Thymus (tissue), 11 donors: ENCODE results near the gene FUT8. TPM values are rescaled to one million over a fixed set of nuclear protein-coding genes. Genes with fewer than 3 reads are reported as not detected.

Experiments used
- DNase-seq, 9 donors: peaks; one replicate each; pipeline ENCODE4 v3.0.0-alpha.2; 2013; ENCODE audit warnings: low spot score in 9 of 9, low read depth in 6 of 9, missing footprints in 1 of 9
- H3K27ac ChIP-seq, 2 donors: one replicate each; pipeline ENCODE4 v1.5.1; 2013; ENCODE audit warnings: control low read depth in 1 of 2, low read depth in 1 of 2, low read length in 1 of 2, mild to moderate bottlenecking in 1 of 2, moderate library complexity in 1 of 2
- H3K27me3 ChIP-seq, 2 donors: one replicate each; pipeline ENCODE4 v1.5.1; 2013; ENCODE audit warnings: low read length in 1 of 2; ENCODE audit not compliant: control insufficient read depth in 2 of 2, insufficient read depth in 1 of 2
- H3K36me3 ChIP-seq, 2 donors: one replicate each; pipeline ENCODE4 v1.5.1; 2013; ENCODE audit warnings: low read length in 1 of 2, mild to moderate bottlenecking in 1 of 2, moderate library complexity in 1 of 2; ENCODE audit not compliant: control insufficient read depth in 2 of 2, insufficient read depth in 2 of 2
- H3K4me1 ChIP-seq, 2 donors: one replicate each; pipeline ENCODE4 v1.5.1; 2013; ENCODE audit warnings: low read length in 2 of 2; ENCODE audit not compliant: control insufficient read depth in 2 of 2, insufficient read depth in 2 of 2
- H3K4me3 ChIP-seq, 2 donors: one replicate each; pipeline ENCODE4 v1.5.1; 2013; ENCODE audit warnings: low read length in 2 of 2, control low read depth in 1 of 2, mild to moderate bottlenecking in 1 of 2
- H3K9me3 ChIP-seq, 2 donors: one replicate each; pipeline ENCODE4 v1.5.1; 2013; ENCODE audit warnings: low read length in 1 of 2, mild to moderate bottlenecking in 1 of 2; ENCODE audit not compliant: control insufficient read depth in 2 of 2, insufficient read depth in 1 of 2
- WGBS: extraction: QIAGEN DNeasy Blood & Tissue Kit; methylation state at CpG from one replicate; pipeline ENCODE4 v1.1.7; 2013; 5-methylcytosine and 5-hydroxymethylcytosine counted together
- polyA plus RNA-seq: library from polyadenylated mRNA; stranded (reverse); fragments of 200-250 nt; gene quantifications from one replicate; pipeline ENCODE4 v1.2.3, GENCODE V29; 2013
- total RNA-seq: library from RNA; stranded (reverse); fragments of 120-200 nt; gene quantifications from one replicate; pipeline ENCODE4 v1.2.4, GENCODE V29; 2013
- donor health status: healthy.

FUT8 gene
- total and polyA plus RNA-seq, 2 donors, result 15.0 to 35.2 TPM

DNA sequence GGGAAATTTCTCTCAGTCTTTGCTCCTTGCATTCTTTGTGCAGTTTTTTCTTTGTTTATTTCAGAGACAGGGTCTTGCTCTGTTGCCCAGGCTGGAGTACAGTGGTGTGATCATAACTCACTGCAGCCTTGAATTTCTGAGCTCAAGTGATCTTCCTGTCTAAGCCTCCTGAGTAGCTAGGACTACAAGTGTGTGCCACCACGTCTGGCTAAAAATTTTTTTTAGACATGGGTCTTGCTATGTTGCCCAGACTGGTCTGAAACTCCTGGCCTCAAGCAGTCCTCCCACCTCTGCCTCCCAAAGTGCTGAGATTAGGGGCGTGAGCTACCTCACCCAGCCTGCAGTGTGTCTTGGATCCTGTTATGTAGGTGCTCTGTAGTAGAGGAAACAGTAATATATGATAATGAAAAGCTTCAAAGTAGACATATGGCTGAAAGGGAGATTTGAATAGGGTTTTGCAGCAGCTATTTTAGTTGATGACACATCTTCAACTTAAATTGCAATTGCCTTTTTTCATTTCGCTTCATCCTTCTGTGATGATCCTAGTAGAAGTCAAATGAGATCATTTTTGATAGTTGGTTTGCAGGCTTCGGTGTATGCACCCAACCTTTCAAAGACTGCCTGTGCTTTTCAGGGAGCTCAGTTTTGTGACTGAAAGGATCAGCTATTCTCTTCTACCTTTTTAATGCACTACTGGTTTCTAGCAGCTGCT is 75.4 kb downstream of the FUT8 start:
- Histone ChIP-seq H3K9me3 (no peaks in the 10 kb centered on the region), H3K4me1 (no peaks in the 10 kb centered on the region), H3K27me3 (no peaks in the 10 kb centered on the region), H3K4me3 (no peak overlapping the region), H3K27ac (no peak overlapping the region), H3K36me3 (no peaks in the 10 kb centered on the region)
- 97% methylated on average over 4 of the region's 4 CpGs for WGBS
- DNase-seq, result no peak

DNA sequence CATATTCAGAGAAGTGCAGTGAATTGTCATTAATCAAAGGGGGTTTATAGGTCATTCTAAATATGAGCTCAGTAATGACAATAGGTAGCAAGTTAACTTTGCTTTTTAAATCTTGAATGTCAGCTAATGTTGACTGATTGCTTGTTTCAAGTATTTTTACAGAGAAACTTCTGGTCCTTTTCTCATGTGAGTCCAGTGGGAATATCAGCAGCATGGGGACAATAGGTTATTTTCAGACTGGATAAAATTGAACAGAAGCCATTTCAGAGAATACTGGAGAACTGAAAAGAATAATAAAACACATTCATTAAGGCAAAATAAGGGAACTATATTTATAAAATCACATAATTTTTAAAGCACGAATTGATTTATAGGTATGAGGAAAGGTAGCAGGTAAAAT is 78.7 kb downstream of the FUT8 start:
- Histone ChIP-seq H3K4me1 (no peaks in the 10 kb centered on the region), H3K27me3 (no peaks in the 10 kb centered on the region), H3K27ac (no peak overlapping the region), H3K9me3 (no peaks in the 10 kb centered on the region), H3K36me3 (no peaks in the 10 kb centered on the region), H3K4me3 (no peak overlapping the region)
- no peak for DNase-seq
- 98% methylated on average over 1 of the region's 1 CpG for WGBS

DNA sequence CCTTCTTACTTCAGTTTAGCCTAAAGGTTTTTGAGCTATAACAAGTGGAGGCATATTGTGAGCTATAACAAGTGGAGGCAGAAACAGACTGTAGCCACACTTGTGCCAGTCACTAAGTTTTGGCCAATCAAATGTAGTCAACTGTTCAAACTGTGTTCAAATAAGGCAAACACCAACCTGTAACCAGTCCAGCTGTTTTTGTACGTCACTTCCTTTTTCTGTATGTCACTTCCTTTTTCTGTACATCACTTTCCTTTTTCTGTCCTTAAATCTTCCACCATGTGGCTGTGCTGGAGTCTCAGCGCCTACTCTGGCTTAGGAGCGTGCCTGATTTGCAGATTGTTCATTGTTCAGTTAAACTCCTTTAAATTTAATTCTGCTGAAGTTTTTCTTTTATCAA is 79.7 kb downstream of the FUT8 start:
- Histone ChIP-seq H3K27me3 (no peaks in the 10 kb centered on the region), H3K27ac (no peak overlapping the region), H3K9me3 (no peaks in the 10 kb centered on the region), H3K4me1 (no peaks in the 10 kb centered on the region), H3K4me3 (no peak overlapping the region), H3K36me3 (no peaks in the 10 kb centered on the region)
- 98% methylated on average over 3 of the region's 3 CpGs for WGBS
- no peak for DNase-seq

GRCh38 chr14:65495196-65495595 is 82.7 kb downstream of the FUT8 start:
- H3K9me3 ChIP-seq, result no peaks in the 10 kb centered on the region
- no peak for DNase-seq
- H3K27ac ChIP-seq, result no peak overlapping the region
- no peaks in the 10 kb centered on the region for H3K36me3 ChIP-seq
- H3K27me3 ChIP-seq, result no peaks in the 10 kb centered on the region
- no peak overlapping the region for H3K4me3 ChIP-seq
- 99% methylated on average over 1 of the region's 1 CpG for WGBS
- no peaks in the 10 kb centered on the region for H3K4me1 ChIP-seq

- no peaks in the 10 kb centered on the region for H3K9me3 ChIP-seq
- DNase-seq, result no peak
- H3K4me3 ChIP-seq, result no peak overlapping the region
- no peaks in the 10 kb centered on the region for H3K27me3 ChIP-seq
- no peak overlapping the region for H3K27ac ChIP-seq
- no peaks in the 10 kb centered on the region for H3K4me1 ChIP-seq
- H3K36me3 ChIP-seq, result no peaks in the 10 kb centered on the region
- WGBS, result 97% methylated on average over 6 of the region's 6 CpGs
Observed at GRCh38 chr14:65496178-65496993, 83.9 kb downstream of the FUT8 start.

GRCh38 chr14:65499138-65499537 is 86.6 kb downstream of the FUT8 start:
- Histone ChIP-seq H3K27me3 (no peaks in the 10 kb centered on the region), H3K4me1 (no peaks in the 10 kb centered on the region), H3K4me3 (no peak overlapping the region), H3K27ac (no peak overlapping the region), H3K9me3 (no peaks in the 10 kb centered on the region), H3K36me3 (no peaks in the 10 kb centered on the region)
- DNase-seq, result no peak

- H3K4me3 ChIP-seq, result no peak overlapping the region
- H3K9me3 ChIP-seq, result no peaks in the 10 kb centered on the region
- no peak overlapping the region for H3K27ac ChIP-seq
- WGBS, result 98% methylated on average over 4 of the region's 4 CpGs
- no peak for DNase-seq
- no peaks in the 10 kb centered on the region for H3K4me1 ChIP-seq
- no peaks in the 10 kb centered on the region for H3K36me3 ChIP-seq
- H3K27me3 ChIP-seq, result no peaks in the 10 kb centered on the region
Observed at GRCh38 chr14:65500075-65500474, 87.5 kb downstream of the FUT8 start.

GRCh38 chr14:65501328-65501727 is 88.8 kb downstream of the FUT8 start:
- H3K27me3 ChIP-seq, result no peaks in the 10 kb centered on the region
- H3K36me3 ChIP-seq, result no peaks in the 10 kb centered on the region
- no peaks in the 10 kb centered on the region for H3K4me1 ChIP-seq
- DNase-seq, result no peak
- H3K27ac ChIP-seq, result no peak overlapping the region
- no peak overlapping the region for H3K4me3 ChIP-seq
- no peaks in the 10 kb centered on the region for H3K9me3 ChIP-seq

GRCh38 chr14:65502676-65503124 is 90.2 kb downstream of the FUT8 start:
- H3K9me3 ChIP-seq, result no peaks in the 10 kb centered on the region
- WGBS, result 94% methylated on average over 1 of the region's 1 CpG
- no peaks in the 10 kb centered on the region for H3K27me3 ChIP-seq
- H3K4me1 ChIP-seq, result no peaks in the 10 kb centered on the region
- no peak overlapping the region for H3K27ac ChIP-seq
- DNase-seq, result no peak
- H3K36me3 ChIP-seq, result no peaks in the 10 kb centered on the region
- no peak overlapping the region for H3K4me3 ChIP-seq
